Duodenal mucosa (tissue), 2 donors: ENCODE results near the gene B3GALT6.
A peak's percentile ranks its signal among the peaks of the same experiment; 100 is the strongest.

Experiments used
- H3K27ac ChIP-seq: one replicate; pipeline ENCODE4 v1.7.0; 2013; ENCODE audit warnings: low read depth, low read length
- H3K27me3 ChIP-seq, 2 donors: one replicate each; pipeline ENCODE4 v1.7.0; 2013; ENCODE audit warnings: low read length in 2 of 2, control low read depth in 1 of 2; ENCODE audit not compliant: insufficient read depth in 2 of 2, control insufficient read depth in 1 of 2
- H3K36me3 ChIP-seq, 2 donors: one replicate each; pipeline ENCODE4 v1.7.0; 2013; ENCODE audit warnings: low read length in 2 of 2, control low read depth in 1 of 2; ENCODE audit not compliant: insufficient read depth in 2 of 2, control insufficient read depth in 1 of 2
- H3K4me1 ChIP-seq, 2 donors: one replicate each; pipeline ENCODE4 v1.7.0; 2013; ENCODE audit warnings: low read length in 2 of 2, control low read depth in 1 of 2; ENCODE audit not compliant: insufficient read depth in 2 of 2, control insufficient read depth in 1 of 2
- H3K4me3 ChIP-seq, 2 donors: one replicate each; pipeline ENCODE4 v1.7.0; 2013; ENCODE audit warnings: low read length in 2 of 2, low read depth in 1 of 2
- H3K9ac ChIP-seq, 2 donors: one replicate each; pipeline ENCODE4 v1.7.0; 2013; ENCODE audit warnings: low read length in 2 of 2, low read depth in 1 of 2
- H3K9me3 ChIP-seq, 2 donors: one replicate each; pipeline ENCODE4 v1.7.0; 2013; ENCODE audit warnings: low read length in 2 of 2, control low read depth in 1 of 2; ENCODE audit not compliant: control insufficient read depth in 1 of 2

Gene B3GALT6

DNA sequence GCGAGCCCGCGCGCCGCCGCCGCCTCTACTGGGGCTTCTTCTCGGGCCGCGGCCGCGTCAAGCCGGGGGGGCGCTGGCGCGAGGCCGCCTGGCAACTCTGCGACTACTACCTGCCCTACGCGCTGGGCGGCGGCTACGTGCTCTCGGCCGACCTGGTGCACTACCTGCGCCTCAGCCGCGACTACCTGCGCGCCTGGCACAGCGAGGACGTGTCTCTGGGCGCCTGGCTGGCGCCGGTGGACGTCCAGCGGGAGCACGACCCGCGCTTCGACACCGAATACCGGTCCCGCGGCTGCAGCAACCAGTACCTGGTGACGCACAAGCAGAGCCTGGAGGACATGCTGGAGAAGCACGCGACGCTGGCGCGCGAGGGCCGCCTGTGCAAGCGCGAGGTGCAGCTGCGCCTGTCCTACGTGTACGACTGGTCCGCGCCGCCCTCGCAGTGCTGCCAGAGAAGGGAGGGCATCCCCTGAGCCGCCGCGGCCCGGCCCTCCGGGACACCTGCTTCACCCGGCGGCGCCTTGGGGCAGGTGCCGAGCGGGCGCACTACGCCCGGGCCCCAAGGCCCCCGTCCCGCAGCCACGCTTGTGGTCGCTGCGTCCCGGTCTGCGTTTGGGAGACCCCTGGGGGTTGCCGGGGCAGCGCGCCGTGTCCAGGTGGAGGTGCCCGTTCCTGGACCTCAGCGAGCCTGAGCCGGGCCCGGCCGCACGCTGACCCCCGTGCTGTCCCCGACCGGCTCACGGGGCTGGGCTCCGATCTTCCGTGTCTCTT lies 944 bp downstream of the B3GALT6 start:
- Histone ChIP-seq H3K27ac (no peak overlapping the region), H3K4me1 (peaks cover 26 to 40% of the 10 kb centered on the region in 2 donors), H3K4me3 (peak overlapping the region in 1 of 2 donors; percentile 51), H3K9ac (no peak overlapping the region), H3K27me3 (peaks cover 5 to 16% of the 10 kb centered on the region in 2 donors), H3K36me3 (peaks cover 6 to 23% of the 10 kb centered on the region in 2 donors), H3K9me3 (no peaks in the 10 kb centered on the region)

DNA sequence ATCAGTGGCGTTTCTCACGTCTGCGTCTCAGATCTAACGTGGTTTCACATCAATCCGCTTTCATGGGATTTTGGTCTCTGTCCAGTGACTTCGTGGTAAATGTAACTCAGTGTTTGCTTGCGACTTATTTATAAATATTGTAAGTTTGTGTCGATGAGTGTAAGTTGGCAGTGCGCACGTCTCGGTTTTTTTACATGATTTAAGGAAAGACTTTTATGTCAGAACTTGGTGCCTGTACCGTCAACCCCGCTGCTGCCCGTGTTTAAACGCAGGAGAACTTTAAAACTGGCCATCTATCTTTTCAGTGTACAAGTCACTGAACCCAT lies 1.5 kb downstream of the B3GALT6 start:
- Histone ChIP-seq H3K27ac (no peak overlapping the region), H3K9ac (no peak overlapping the region), H3K4me3 (no peak overlapping the region), H3K9me3 (no peaks in the 10 kb centered on the region), H3K27me3 (peaks cover 8 to 22% of the 10 kb centered on the region in 2 donors), H3K36me3 (peaks cover 3 to 17% of the 10 kb centered on the region in 2 donors), H3K4me1 (peaks cover 26 to 45% of the 10 kb centered on the region in 2 donors)

DNA sequence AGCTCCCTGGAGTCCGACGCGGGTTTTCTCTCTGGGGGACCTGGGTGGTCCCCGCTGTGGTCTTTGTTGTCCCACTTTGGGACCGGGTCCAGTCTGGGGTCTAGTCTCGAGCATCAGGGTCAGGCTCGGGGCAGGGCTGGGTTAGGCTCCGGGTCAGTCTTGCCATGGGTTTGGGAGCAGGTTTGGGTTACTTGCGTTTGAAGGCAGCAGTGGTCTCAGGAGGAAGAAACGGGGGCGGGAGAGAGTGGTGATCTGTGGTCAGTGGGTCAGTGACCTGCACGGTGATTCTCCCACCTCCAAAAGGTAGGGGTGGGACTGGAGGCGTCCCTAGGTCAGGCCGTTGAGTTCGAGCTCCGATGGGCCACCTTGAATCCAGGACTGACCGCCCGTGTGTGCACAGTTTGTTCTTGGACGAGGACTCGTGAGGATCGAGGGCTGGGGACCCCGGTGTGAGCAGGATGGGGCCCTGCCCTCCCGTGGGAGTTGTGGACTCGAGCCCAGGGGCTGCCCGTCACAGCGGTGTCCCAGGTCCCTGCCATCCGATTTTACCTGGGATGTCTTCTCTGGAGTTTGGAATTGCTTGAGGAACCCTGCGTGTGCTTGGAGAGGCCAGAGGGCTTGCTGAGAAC lies 2.3 kb downstream of the B3GALT6 start:
- Histone ChIP-seq H3K9ac (no peak overlapping the region), H3K4me3 (no peak overlapping the region), H3K36me3 (peaks cover 0 to 11% of the 10 kb centered on the region in 2 donors), H3K9me3 (no peaks in the 10 kb centered on the region), H3K4me1 (peaks cover 24 to 41% of the 10 kb centered on the region in 2 donors), H3K27ac (no peak overlapping the region), H3K27me3 (peaks cover 16 to 24% of the 10 kb centered on the region in 2 donors)

DNA sequence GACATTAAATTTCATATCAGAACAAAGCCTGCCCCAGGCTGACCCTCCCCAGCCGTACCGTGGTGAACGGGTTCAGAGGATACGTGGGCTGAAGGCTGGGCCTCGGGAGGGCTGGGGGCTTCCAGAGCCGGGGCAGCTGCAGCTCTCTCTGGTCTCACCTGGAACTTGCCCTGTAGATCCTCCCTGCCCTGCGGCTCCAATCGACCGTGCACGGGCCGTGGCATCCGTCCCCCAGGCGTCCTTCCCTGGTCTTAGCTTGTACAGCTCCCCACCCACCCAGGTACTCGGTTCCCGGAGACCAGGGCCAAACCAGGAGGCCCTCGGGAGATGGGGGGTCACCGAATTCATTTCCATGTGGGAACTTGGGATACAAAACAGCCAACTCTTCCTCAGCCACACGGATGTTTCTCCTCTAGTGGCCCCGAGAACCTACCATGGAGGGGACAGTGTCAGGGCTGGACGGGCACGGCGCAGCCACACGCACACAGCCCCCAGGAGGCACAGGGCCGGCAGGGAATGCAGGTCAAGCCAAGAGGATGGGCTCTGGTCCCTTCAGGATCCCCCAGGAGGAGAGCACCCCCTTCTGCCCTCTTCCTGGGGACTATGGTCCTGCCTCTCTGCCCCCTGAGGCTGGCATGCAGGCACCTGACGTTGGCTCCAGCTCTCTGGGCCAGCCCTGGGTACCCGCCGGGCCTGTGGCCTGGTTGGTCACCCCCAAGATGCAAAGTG lies 3.1 kb downstream of the B3GALT6 start:
- peaks cover 0 to 4% of the 10 kb centered on the region in 2 donors for H3K36me3 ChIP-seq
- peaks cover 25 to 30% of the 10 kb centered on the region in 2 donors for H3K27me3 ChIP-seq
- H3K4me1 ChIP-seq = peaks cover 15 to 32% of the 10 kb centered on the region in 2 donors
- no peak overlapping the region for H3K27ac ChIP-seq
- no peak overlapping the region for H3K4me3 ChIP-seq
- no peak overlapping the region for H3K9ac ChIP-seq
- no peaks in the 10 kb centered on the region for H3K9me3 ChIP-seq

DNA sequence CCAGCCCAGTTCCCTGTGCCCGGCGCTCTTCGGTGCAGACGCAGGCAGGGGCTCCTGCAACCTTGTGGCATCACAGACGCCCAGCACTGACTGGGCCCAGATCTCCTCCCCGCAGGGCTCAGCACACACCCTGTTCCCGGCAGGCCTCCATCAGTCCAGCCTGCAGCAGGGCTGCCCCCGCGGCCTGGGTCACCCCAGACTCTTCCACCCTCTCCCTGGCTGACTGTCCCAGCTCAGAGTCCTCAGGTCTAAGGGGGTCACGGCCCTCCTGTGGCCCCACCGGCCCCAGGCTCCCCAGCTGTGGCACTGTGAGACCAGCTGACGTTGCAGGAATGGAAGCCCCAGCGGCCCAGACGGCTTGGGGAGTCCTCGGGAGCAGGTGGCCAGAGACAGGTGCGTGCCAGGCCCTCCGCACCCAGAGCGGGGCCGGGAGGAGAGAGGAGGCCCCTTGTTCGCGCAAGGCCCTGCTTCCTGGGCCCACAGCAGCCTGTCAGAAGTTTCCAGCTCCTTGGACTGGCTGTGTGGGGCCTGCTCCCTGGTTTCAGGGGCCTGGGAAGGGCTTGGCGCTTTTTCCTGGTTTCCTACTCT lies 4.2 kb downstream of the B3GALT6 start:
- H3K9me3 ChIP-seq = no peaks in the 10 kb centered on the region
- H3K9ac ChIP-seq = no peak overlapping the region
- H3K27me3 ChIP-seq = peaks cover 27 to 30% of the 10 kb centered on the region in 2 donors

DNA sequence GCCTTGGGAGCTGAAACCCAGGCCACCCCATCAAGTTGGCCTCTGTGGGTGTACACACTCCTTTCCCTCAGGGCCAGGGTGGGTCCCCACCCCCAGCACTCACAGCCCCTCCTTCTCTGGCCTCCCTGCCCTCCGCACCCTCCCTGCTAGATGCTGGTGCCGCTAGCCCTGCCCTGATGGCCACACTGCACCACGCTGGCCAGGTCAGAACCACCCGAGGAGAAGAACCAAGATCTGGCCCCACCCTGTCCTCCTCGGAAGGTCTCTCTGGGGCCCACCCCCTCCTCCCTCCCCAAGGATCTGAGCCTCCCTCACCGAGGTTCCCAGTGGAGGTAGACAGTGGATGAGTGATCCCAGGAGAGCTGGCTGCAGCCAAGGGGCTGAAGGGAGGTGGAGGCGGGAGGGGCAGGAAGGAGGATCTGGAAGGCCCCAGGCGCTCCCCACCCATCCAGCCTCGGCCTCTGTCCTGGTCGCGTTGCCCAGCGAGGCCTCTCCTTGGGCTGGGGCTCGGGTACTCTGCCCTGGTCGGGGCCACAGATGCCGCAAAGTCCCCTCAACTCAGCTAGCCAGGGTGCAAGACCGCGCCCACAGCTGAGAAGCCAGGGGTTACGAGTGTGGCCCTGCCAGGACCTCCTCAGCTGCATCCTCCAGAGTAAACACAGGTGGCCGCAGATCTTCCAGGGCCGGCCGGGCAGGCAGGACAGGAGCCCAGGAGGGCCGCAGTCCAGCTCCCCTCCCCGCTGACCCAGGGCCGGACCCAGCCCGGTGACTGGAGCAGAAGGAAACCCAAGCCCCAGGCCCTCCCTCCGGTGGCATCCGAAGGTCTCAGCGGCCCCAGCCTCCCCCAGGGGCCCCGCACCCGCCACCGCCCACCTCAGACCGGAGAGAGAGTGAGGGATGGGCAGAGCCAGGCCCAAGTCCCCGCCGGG lies 5.2 kb downstream of the B3GALT6 start:
- H3K27ac ChIP-seq = no peak overlapping the region
- H3K4me3 ChIP-seq = no peak overlapping the region
- peaks cover 27 to 30% of the 10 kb centered on the region in 2 donors for H3K27me3 ChIP-seq
- no peak overlapping the region for H3K9ac ChIP-seq
- H3K9me3 ChIP-seq = no peaks in the 10 kb centered on the region
- H3K4me1 ChIP-seq = peaks cover 7 to 23% of the 10 kb centered on the region in 2 donors
- peaks cover 0 to 4% of the 10 kb centered on the region in 2 donors for H3K36me3 ChIP-seq

More for the DNA sequence above, 4.2 kb downstream of the B3GALT6 start:
- H3K4me1 ChIP-seq = peaks cover 7 to 23% of the 10 kb centered on the region in 2 donors
- H3K36me3 ChIP-seq = peaks cover 0 to 4% of the 10 kb centered on the region in 2 donors
- no peak overlapping the region for H3K27ac ChIP-seq
- no peak overlapping the region for H3K4me3 ChIP-seq

DNA sequence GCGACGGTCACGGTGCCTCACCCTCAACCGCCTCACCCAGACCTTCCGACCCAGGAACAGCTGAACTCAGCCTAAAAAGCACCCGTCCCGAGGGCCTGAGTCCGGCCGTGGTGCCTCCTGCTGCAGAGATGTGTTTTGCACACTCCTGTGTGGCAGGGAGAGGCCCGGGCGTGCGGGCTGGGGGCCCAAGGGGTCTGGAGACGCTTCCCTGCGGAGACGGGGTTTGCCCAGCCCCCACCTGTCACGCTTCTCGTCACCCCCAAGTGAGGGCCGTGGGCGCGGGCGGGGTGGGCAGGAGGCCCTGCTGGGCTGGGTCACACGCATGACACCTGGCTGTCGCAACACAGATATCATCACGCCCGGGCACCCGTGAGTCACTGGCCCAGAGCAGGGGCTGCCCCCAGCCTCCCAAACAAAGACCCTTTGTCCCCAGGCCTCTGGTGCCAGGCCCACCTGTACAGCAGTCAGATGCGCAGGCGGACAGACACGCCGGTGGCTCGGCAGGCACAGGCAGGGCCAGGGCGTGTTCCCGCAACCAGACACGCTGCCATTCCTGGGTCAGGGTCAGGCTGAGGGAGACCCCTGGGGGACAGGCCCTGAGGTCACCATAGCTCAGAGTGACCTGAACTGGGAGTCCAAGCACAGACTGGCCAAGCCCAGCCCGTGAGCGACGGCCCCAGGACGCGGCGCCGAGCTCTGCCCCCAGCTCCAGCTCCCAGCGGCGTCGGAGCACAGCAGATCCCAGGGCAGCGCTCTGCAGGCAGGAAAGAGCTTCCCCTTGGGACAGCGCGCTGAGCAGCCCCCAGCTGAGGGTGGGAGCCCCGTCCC lies 6.1 kb downstream of the B3GALT6 start:
- Histone ChIP-seq H3K36me3 (peaks cover 0 to 4% of the 10 kb centered on the region in 2 donors), H3K9me3 (no peaks in the 10 kb centered on the region), H3K9ac (no peak overlapping the region), H3K4me3 (no peak overlapping the region), H3K4me1 (peaks cover 7 to 19% of the 10 kb centered on the region in 2 donors), H3K27me3 (peaks cover 27 to 30% of the 10 kb centered on the region in 2 donors), H3K27ac (no peak overlapping the region)

DNA sequence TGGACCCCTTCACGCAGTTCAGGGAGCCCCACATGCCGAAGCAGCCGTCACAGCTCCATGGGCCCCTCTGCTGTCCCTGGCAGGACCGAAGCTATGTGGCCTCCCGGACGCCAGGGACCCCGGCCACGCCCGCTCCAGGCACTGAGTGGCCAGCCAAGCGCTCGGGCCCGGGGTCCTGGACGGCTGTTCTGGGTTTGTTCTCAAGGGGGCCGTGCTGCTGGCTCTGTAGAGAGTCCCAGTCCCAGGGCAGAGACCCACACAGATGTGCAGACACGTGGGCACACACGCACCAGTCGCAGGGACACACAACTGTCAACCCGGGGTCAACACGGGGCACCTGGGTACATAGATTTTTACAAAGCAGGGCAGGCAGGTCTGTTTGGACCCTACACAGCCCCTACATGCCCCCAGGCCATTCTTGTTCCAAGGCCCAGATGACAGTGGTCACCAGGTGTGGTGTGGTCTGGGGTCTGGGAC lies 6.7 kb downstream of the B3GALT6 start:
- no peaks in the 10 kb centered on the region for H3K9me3 ChIP-seq
- H3K4me3 ChIP-seq = no peak overlapping the region
- no peak overlapping the region for H3K9ac ChIP-seq
- H3K27ac ChIP-seq = no peak overlapping the region
- peaks cover 27 to 30% of the 10 kb centered on the region in 2 donors for H3K27me3 ChIP-seq
- H3K4me1 ChIP-seq = peaks cover 7 to 19% of the 10 kb centered on the region in 2 donors
- peaks cover 0 to 4% of the 10 kb centered on the region in 2 donors for H3K36me3 ChIP-seq
